Measurements from ENCODE around the gene KIF5C. TPM values are rescaled to one million over a fixed set of nuclear protein-coding genes. Genes with fewer than 3 reads are reported as not detected.

The KIF5C gene
- total RNA-seq, 4 donors from 2014 or later, result 0.51 to 2.8 (median 2.0) TPM

DNA sequence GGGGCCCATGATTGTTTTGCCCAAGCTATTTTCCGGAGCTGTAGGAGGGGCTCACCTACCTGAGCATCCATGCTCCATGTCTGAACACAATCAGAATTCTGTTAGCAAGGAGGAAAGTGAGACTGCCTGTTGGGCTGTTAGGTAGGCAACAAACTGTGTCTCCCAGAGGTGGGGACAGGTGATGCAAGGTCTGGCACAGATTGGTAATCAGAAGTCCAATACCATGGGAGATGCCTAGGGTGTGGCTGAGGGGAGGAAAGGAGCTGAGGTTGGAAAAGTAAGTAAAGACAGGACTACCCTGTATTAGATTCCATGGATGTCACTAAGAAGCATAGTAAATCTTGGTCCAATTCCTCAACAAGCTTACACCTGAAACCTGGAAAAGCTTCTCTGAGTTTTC is 166.5 kb downstream of the KIF5C start:
- Histone ChIP-seq H3K4me1 (no peaks in the 10 kb centered on the region), H3K27me3 (peaks cover 13 to 29% (median 27%) of the 10 kb centered on the region in 3 donors), H3K4me3 (no peak overlapping the region), H3K27ac (no peak overlapping the region), H3K9me3 (no peaks in the 10 kb centered on the region), H3K36me3 (no peaks in the 10 kb centered on the region)
- DNase-seq, result no peak
- ATAC-seq, result no peak
- intact Hi-C loops (cut with DNase I; ENCODE audit: low total_unique reads), result no loop called here
- in situ Hi-C loops (cut with MboI; ENCODE audit: low sequenced_read_pairs in 4 of 4), result no loop called here
- TF ChIP-seq, protein P1, sequence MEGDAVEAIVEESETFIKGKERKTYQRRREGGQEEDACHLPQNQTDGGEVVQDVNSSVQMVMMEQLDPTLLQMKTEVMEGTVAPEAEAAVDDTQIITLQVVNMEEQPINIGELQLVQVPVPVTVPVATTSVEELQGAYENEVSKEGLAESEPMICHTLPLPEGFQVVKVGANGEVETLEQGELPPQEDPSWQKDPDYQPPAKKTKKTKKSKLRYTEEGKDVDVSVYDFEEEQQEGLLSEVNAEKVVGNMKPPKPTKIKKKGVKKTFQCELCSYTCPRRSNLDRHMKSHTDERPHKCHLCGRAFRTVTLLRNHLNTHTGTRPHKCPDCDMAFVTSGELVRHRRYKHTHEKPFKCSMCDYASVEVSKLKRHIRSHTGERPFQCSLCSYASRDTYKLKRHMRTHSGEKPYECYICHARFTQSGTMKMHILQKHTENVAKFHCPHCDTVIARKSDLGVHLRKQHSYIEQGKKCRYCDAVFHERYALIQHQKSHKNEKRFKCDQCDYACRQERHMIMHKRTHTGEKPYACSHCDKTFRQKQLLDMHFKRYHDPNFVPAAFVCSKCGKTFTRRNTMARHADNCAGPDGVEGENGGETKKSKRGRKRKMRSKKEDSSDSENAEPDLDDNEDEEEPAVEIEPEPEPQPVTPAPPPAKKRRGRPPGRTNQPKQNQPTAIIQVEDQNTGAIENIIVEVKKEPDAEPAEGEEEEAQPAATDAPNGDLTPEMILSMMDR (IDR thresholded peaks at IDR 0.05 in 4 of 5, conservative IDR thresholded peaks at IDR 0.05 in 1 of 5), result no peak
- no peak for TF ChIP-seq POLR2A (IDR thresholded peaks at IDR 0.05)

DNA sequence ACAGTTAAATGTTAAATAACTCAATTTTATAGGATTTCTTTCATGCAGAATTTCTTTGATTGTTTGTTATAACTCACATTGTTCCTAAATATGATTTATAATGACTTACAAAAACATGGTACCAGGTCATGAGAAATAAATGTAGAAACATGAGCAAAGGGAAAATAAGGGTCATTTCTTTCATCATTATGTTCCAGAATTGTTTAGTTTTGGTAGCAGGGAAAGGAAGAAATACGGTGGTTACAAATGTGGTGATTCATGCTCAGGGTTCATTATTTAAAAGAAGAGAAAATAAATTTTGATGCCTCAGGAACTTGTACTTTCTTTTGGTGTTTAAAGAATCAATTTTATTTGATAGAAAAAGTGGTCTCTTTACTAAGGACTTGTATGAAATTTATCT is 167.9 kb downstream of the KIF5C start:
- DNase-seq (no peak), ATAC-seq (no peak)
- intact Hi-C loops (cut with DNase I; ENCODE audit: low total_unique reads) (no loop called here), in situ Hi-C loops (cut with MboI; ENCODE audit: low sequenced_read_pairs in 4 of 4) (no loop called here)
- Histone ChIP-seq H3K4me1 (no peaks in the 10 kb centered on the region), H3K27me3 (peaks cover 8 to 18% (median 18%) of the 10 kb centered on the region in 3 donors), H3K4me3 (no peak overlapping the region), H3K27ac (no peak overlapping the region), H3K9me3 (no peaks in the 10 kb centered on the region), H3K36me3 (no peaks in the 10 kb centered on the region)
- TF ChIP-seq, protein P1 (IDR thresholded peaks at IDR 0.05 in 4 of 5, conservative IDR thresholded peaks at IDR 0.05 in 1 of 5), result no peak
- TF ChIP-seq POLR2A (IDR thresholded peaks at IDR 0.05), result no peak

DNA sequence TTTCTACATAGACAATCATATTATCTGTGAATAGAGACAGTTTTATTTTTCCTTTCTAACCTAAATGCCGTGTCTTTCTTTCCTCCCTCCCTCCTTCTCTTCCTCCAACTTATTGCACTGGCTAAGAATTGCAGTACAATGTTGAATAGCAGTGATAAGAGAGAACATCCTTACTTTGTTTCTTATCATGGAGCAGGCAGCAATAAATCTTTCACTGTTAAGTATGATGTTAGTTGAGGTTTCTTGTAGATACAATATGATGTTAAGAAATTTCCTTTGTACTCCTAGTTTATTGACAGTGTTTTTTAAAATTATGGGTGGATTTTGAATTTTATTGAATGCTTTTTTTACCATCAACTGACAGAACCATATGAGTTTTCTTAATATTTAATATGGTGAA is 169.5 kb downstream of the KIF5C start:
- Histone ChIP-seq H3K4me3 (no peak overlapping the region), H3K27ac (no peak overlapping the region), H3K4me1 (no peaks in the 10 kb centered on the region), H3K36me3 (no peaks in the 10 kb centered on the region), H3K9me3 (no peaks in the 10 kb centered on the region), H3K27me3 (peaks cover 0 to 7% (median 6%) of the 10 kb centered on the region in 3 donors)
- in situ Hi-C loops (cut with MboI; ENCODE audit: low sequenced_read_pairs in 4 of 4) (no loop called here), intact Hi-C loops (cut with DNase I; ENCODE audit: low total_unique reads) (no loop called here)
- ATAC-seq (no peak), DNase-seq (no peak)
- TF ChIP-seq, protein P1 (IDR thresholded peaks at IDR 0.05 in 4 of 5, conservative IDR thresholded peaks at IDR 0.05 in 1 of 5), result no peak
- TF ChIP-seq POLR2A (IDR thresholded peaks at IDR 0.05), result no peak

DNA sequence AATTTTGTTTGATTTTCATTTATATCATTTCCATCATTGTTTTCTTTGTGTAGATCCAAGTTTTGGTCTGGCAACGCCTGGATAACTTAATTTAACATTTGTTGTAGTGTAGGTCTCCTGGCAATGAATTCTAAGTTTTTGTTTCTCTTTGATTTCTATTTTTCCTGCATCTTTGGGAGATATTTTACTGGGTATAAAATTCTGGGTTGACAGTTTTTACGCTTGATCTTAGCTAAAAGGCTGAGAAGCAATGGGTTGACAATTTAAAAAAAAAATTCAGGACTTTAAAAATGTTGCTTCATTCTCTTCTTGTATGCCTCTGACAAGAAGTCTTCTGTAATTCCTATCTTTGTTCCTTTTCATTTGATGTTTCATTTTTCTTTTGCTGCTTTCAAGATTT is 172.1 kb downstream of the KIF5C start:
- Histone ChIP-seq H3K9me3 (no peaks in the 10 kb centered on the region), H3K27ac (no peak overlapping the region), H3K36me3 (no peaks in the 10 kb centered on the region), H3K4me3 (no peak overlapping the region), H3K27me3 (no peaks in the 10 kb centered on the region), H3K4me1 (no peaks in the 10 kb centered on the region)
- ATAC-seq (no peak), DNase-seq (no peak)
- intact Hi-C loops (cut with DNase I; ENCODE audit: low total_unique reads) (no loop called here), in situ Hi-C loops (cut with MboI; ENCODE audit: low sequenced_read_pairs in 4 of 4) (no loop called here)
- TF ChIP-seq POLR2A (IDR thresholded peaks at IDR 0.05), result no peak
- TF ChIP-seq, protein P1 (IDR thresholded peaks at IDR 0.05 in 4 of 5, conservative IDR thresholded peaks at IDR 0.05 in 1 of 5), result no peak

DNA sequence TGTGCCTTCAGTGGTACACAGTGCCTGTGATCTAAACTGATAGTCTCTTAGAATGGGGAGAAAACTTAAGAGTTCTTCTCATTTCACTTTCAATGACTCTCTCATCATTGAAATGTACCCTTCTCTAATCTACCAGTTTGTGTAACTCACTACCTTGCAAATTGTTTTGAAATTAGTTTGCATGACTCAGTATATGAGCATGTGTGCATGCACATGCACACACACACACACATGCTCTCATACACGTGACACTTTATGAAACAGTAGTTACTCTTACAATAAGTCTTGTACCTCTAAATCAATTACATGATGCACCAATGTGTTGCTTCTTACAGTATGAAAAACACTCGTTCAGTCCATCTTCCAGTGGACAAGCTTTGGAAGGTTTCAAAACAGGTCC is 174.1 kb downstream of the KIF5C start:
- no peaks in the 10 kb centered on the region for H3K4me1 ChIP-seq
- in situ Hi-C loops (cut with MboI; ENCODE audit: low sequenced_read_pairs in 4 of 4) (no loop called here), intact Hi-C loops (cut with DNase I; ENCODE audit: low total_unique reads) (no loop called here)
- H3K27me3 ChIP-seq, result no peaks in the 10 kb centered on the region
- H3K27ac ChIP-seq, result no peak overlapping the region
- DNase-seq (no peak), ATAC-seq (no peak)
- no peaks in the 10 kb centered on the region for H3K9me3 ChIP-seq
- no peak for TF ChIP-seq POLR2A (IDR thresholded peaks at IDR 0.05)
- TF ChIP-seq, protein P1 (IDR thresholded peaks at IDR 0.05 in 4 of 5, conservative IDR thresholded peaks at IDR 0.05 in 1 of 5), result no peak
- no peak overlapping the region for H3K4me3 ChIP-seq
- H3K36me3 ChIP-seq, result no peaks in the 10 kb centered on the region

Measured in gastrocnemius medialis (tissue), 4 donors.